IPS-20b (cell line): ENCODE measurements around the gene MGP.

Source experiments
- H3K27ac ChIP-seq: one replicate; pipeline ENCODE4 v1.5.1; 2013; ENCODE audit warnings: low read length
- H3K27me3 ChIP-seq: 2 replicates; pipeline ENCODE4 v1.6.1; 2013; ENCODE audit warnings: mild to moderate bottlenecking, low read length, inconsistent platforms; ENCODE audit not compliant: insufficient read depth
- H3K36me3 ChIP-seq: 2 replicates; pipeline ENCODE4 v1.6.1; 2013; ENCODE audit warnings: low read depth, mild to moderate bottlenecking, inconsistent platforms, low read length, moderate library complexity; ENCODE audit not compliant: insufficient read depth
- H3K4me1 ChIP-seq: 2 replicates; pipeline ENCODE4 v1.6.1; 2013; ENCODE audit warnings: mild to moderate bottlenecking, control low read depth, inconsistent platforms, low read length, moderate library complexity; ENCODE audit not compliant: insufficient read depth
- H3K4me3 ChIP-seq: 2 replicates; pipeline ENCODE4 v1.5.1; 2013; ENCODE audit warnings: mild to moderate bottlenecking, low read length, inconsistent platforms
- H3K9ac ChIP-seq: 2 replicates; pipeline ENCODE4 v1.6.1; 2013; ENCODE audit warnings: low read depth, mild to moderate bottlenecking, inconsistent platforms, low read length, moderate library complexity
- H3K9me3 ChIP-seq: 2 replicates; pipeline ENCODE4 v1.6.1; 2013; ENCODE audit warnings: mild to moderate bottlenecking, low read depth, low read length, inconsistent platforms; ENCODE audit not compliant: insufficient read depth

The MGP gene

GRCh38 chr12:14850929-14851663 lies 34.6 kb downstream of the MGP start:
- Histone ChIP-seq H3K4me3 (no peak overlapping the region), H3K36me3 (no peaks in the 10 kb centered on the region), H3K27ac (no peak overlapping the region), H3K9ac (no peak overlapping the region), H3K27me3 (no peaks in the 10 kb centered on the region), H3K9me3 (no peaks in the 10 kb centered on the region), H3K4me1 (peaks cover 13% of the 10 kb centered on the region)

DNA sequence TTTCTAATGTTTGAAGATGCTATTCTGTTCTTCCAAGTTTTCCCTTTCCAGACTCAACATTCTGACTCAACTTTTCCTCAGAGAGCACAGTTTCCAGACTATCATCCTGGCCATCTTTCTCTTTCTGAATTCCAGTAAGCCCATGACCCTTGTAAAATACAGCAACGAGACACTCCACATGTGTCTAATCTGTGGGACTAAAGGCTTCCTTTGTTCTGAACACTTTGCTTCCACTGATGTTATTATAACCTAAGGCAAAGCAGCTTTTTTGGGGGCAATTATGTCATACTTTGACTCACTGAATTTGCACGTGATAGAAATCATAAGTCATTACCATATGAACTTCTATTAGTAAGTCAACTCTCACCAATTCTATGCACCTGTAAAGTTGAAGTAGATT lies 36.0 kb downstream of the MGP start:
- H3K4me1 ChIP-seq, result peaks cover 13% of the 10 kb centered on the region

GRCh38 chr12:14846876-14847580 lies 38.6 kb downstream of the MGP start:
- no peak overlapping the region for H3K9ac ChIP-seq
- no peaks in the 10 kb centered on the region for H3K9me3 ChIP-seq
- no peaks in the 10 kb centered on the region for H3K4me1 ChIP-seq
- no peaks in the 10 kb centered on the region for H3K36me3 ChIP-seq
- H3K27ac ChIP-seq, result no peak overlapping the region
- H3K4me3 ChIP-seq, result no peak overlapping the region
- H3K27me3 ChIP-seq, result no peaks in the 10 kb centered on the region

More for the DNA sequence above, 36.0 kb downstream of the MGP start:
- Histone ChIP-seq H3K9ac (no peak overlapping the region), H3K27ac (no peak overlapping the region), H3K36me3 (no peaks in the 10 kb centered on the region), H3K9me3 (no peaks in the 10 kb centered on the region), H3K4me3 (no peak overlapping the region), H3K27me3 (no peaks in the 10 kb centered on the region)

DNA sequence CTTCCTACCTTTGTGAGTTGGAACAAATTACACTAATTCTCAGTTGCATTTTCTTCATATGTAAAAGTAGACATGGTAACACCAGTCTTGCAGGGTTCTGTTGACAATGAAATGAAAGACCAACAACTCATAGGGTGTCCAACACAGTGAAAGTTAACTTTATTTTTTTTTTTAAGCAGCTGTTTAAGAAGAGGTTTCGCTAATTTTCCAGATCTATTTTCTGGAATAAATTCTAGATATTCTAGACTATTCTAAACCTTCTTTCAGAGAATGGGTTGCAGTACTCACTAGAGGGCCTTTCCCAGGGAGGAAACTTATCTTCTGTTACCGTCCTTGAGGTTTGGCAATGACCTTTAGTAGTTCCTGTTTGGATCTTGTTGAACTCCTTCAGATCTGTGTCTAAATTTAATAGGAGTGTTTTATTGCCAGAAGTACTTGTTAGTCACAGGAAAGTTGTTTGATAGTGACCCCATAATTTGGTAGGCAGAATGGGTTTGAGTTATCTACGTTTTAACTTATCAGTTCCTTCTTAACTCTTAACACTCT lies 39.5 kb downstream of the MGP start:
- no peaks in the 10 kb centered on the region for H3K9me3 ChIP-seq
- no peak overlapping the region for H3K4me3 ChIP-seq
- H3K27me3 ChIP-seq, result no peaks in the 10 kb centered on the region
- no peaks in the 10 kb centered on the region for H3K36me3 ChIP-seq
- H3K9ac ChIP-seq, result no peak overlapping the region
- no peak overlapping the region for H3K27ac ChIP-seq
- no peaks in the 10 kb centered on the region for H3K4me1 ChIP-seq

GRCh38 chr12:14845350-14845750 lies 40.3 kb downstream of the MGP start:
- no peaks in the 10 kb centered on the region for H3K9me3 ChIP-seq
- H3K36me3 ChIP-seq, result no peaks in the 10 kb centered on the region
- no peaks in the 10 kb centered on the region for H3K4me1 ChIP-seq
- no peak overlapping the region for H3K9ac ChIP-seq
- H3K27me3 ChIP-seq, result no peaks in the 10 kb centered on the region
- H3K27ac ChIP-seq, result no peak overlapping the region
- H3K4me3 ChIP-seq, result no peak overlapping the region

DNA sequence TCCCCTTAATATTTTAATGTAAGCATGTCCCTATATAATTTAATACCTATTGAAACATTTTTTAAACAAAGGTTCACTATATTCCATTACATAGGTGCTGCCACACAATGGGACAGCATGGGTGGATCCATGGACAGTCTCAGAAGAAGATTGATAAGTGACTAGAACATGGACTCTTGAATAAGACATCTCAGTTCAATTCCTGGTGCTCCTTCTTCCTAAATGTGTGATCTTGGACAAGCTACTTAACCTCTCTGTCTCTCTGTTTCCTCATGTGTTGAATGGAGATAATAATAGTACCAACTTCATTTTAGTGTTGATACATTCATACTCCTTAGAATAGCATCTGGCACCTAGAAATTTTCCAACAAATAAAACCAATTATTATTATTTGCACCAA lies 41.3 kb downstream of the MGP start:
- Histone ChIP-seq H3K9me3 (no peaks in the 10 kb centered on the region), H3K4me3 (no peak overlapping the region), H3K27me3 (no peaks in the 10 kb centered on the region), H3K9ac (no peak overlapping the region), H3K4me1 (no peaks in the 10 kb centered on the region), H3K36me3 (no peaks in the 10 kb centered on the region), H3K27ac (no peak overlapping the region)

GRCh38 chr12:14843425-14843887 lies 42.2 kb downstream of the MGP start, which contains the start of gene ART4:
ART4 (minus strand) TSS chr12:14843526; CDS start chr12:14843113, 413 bp downstream.
- H3K9ac ChIP-seq, result no peak within 1 kb of the TSS
- H3K27me3 ChIP-seq, result no peaks in the 10 kb centered on the region
- H3K36me3 ChIP-seq, result no peaks in the 10 kb centered on the region
- H3K9me3 ChIP-seq, result no peaks in the 10 kb centered on the region
- no peak within 1 kb of the TSS for H3K4me3 ChIP-seq
- no peaks in the 10 kb centered on the region for H3K4me1 ChIP-seq
- no peak within 1 kb of the TSS for H3K27ac ChIP-seq

- no peaks in the 10 kb centered on the region for H3K36me3 ChIP-seq
- no peak overlapping the region for H3K9ac ChIP-seq
- no peak overlapping the region for H3K4me3 ChIP-seq
- no peak overlapping the region for H3K27ac ChIP-seq
- no peaks in the 10 kb centered on the region for H3K4me1 ChIP-seq
- no peaks in the 10 kb centered on the region for H3K27me3 ChIP-seq
- H3K9me3 ChIP-seq, result no peaks in the 10 kb centered on the region
These were observed 43.3 kb downstream of the MGP start for GRCh38 chr12:14842315-14842714.

DNA sequence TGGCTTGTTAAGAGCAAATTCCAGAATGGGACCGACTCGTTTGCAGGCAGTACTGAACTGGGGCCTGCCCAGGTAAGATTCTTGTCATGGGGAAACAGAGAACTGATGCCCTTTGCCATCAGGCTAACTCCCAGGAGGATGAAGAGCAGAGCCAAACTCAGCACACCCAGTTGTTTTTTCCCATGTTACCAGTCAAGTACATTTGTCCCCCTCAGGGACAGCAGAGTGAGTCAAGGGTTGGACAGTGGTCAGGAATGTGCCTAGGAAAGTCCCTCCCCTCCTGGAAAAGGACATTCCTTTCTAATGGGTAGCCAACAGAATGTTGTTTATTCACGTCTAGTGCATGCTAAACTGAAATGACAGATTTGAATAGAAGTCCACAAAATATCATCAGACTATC lies 43.9 kb downstream of the MGP start:
- H3K4me1 ChIP-seq, result no peaks in the 10 kb centered on the region
- H3K4me3 ChIP-seq, result no peak overlapping the region
- H3K36me3 ChIP-seq, result no peaks in the 10 kb centered on the region
- H3K9me3 ChIP-seq, result no peaks in the 10 kb centered on the region
- H3K27ac ChIP-seq, result no peak overlapping the region
- no peak overlapping the region for H3K9ac ChIP-seq
- no peaks in the 10 kb centered on the region for H3K27me3 ChIP-seq

DNA sequence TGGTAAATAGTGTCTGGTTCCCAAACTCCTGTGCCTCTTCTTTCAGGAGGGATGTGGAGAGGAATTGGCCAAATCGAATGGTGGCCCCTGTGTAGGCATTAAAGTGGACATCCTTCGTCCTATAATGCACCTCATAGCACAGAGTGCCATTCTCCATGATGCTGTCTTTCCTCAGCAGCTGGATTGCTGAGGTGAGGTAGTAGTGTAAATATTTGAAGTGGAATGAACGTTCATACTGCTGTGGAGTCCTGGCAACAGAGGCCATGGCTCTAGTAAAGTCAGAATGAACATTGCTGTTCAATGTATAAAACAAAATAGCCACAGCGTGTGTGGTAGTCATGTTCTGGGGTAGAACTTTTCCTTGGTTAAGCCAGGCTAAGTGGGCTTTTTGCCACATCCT lies 45.0 kb downstream of the MGP start:
- no peaks in the 10 kb centered on the region for H3K36me3 ChIP-seq
- H3K4me3 ChIP-seq, result no peak overlapping the region
- H3K9me3 ChIP-seq, result no peaks in the 10 kb centered on the region
- H3K27ac ChIP-seq, result no peak overlapping the region
- no peak overlapping the region for H3K9ac ChIP-seq
- H3K27me3 ChIP-seq, result no peaks in the 10 kb centered on the region
- no peaks in the 10 kb centered on the region for H3K4me1 ChIP-seq

GRCh38 chr12:14839262-14839661 lies 46.4 kb downstream of the MGP start:
- Histone ChIP-seq H3K9ac (no peak overlapping the region), H3K4me1 (no peaks in the 10 kb centered on the region), H3K27ac (no peak overlapping the region), H3K36me3 (no peaks in the 10 kb centered on the region), H3K27me3 (no peaks in the 10 kb centered on the region), H3K4me3 (no peak overlapping the region), H3K9me3 (no peaks in the 10 kb centered on the region)
